ENCODE measurements around the gene MRPL24. TPM values are rescaled to one million over a fixed set of nuclear protein-coding genes. Genes with fewer than 3 reads are reported as not detected.
A peak's percentile ranks its signal among the peaks of the same experiment; 100 is the strongest.

MRPL24 gene
- total RNA-seq, 1 experiment from 2014 or later, result 70.0 TPM

DNA sequence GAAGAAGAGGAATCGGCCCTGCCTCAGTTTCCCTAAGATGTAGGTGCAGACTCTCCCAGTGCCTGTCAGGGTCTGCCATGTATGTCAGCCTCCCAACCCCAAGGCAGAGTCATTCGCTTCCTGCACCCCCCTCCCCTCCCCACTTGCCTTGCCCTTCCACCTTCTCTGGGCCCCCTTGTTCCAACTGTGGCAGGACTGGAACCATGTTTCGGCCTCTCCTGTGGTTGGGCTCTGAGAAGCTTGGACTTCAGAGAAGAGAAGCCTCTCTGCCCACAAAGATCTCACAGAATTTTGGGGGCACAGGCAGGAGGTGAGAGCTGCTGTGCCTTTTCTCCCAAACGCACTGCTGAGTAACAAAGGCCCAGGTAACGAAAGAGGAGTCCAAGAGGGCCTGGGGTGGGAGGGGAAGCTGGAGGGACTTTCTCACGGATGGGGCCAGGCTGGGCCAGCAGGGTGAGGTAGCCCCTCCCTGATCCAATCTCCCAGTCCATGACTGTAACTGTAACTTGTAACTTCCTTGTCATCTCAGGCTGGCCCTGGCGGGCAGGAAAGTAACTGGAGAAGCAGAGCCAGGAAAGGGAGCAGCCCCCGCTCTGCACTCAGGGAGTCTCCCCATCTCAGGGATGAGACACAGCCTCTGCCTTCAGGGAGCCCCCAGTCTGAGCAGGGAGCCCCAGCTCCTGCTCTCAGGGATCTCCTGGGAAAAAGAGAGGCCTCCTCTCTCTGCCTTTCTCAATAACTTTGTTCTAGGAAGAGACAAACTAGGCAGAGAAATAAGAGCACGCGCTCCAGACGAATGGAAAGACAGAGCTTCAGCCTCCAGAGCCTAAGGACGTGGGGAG, 46.8 kb downstream of the MRPL24 start:
- no peaks in the 10 kb centered on the region for H3K9me3 ChIP-seq (replicated peaks)
- H3K27ac ChIP-seq, result no peak overlapping the region
- DNase-seq (ENCODE audit: low read depth in 1 of 2, low spot score in 2 of 2), result no peak
- peaks cover 22% of the 10 kb centered on the region for H3K4me1 ChIP-seq (replicated peaks)
- H3K36me3 ChIP-seq, result no peaks in the 10 kb centered on the region
- H3K27me3 ChIP-seq (replicated peaks), result no peaks in the 10 kb centered on the region
- no peak overlapping the region for H3K4me3 ChIP-seq

DNA sequence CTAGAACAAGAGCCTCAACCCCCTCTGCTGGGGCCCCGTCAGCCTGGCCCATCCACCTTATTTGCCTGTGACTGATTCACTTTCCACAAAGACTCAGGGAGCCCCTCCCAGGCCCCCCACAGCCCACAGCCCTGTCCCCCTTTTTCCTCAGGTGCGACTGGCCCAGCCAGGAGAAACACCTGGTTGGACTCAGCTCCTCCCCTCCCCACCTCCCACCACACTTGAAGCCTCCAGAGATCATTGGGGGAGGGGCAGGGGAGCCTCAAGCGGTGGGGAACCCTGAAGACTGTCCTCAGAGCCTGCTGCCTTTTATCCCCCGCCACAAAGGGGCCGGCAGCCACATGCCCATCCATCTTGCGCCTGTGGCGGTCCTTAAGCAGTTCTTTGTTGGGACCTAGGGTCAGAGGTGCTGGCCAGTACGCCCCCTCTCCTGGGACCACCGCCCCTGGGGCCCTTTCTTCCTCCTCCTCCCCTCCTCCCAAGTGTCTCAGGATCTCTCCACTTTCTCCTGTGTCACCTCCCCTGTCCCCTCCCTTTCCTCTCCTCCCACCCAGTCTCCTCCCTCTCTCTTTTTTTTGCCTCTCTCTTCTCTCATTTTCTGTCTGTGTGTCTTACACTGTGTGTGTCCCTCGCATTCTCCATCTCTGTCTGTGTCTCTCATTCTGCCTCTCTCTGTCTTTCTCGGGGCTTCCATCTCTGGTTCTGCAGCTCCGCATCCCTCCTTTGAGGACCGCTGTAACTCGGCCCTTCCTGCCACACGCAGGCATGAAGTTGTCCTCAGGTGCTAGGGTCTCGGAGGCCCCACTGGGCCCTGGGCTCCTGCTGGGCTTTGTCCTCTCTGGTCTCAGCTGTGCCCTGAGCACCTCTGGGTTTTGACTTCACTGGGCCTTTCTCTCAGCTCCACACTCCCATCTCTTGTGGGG, 47.7 kb downstream of the MRPL24 start:
- H3K4me1 ChIP-seq (replicated peaks), result peaks cover 23% of the 10 kb centered on the region
- H3K27ac ChIP-seq, result no peak overlapping the region
- no peak overlapping the region for H3K4me3 ChIP-seq
- DNase-seq (ENCODE audit: low read depth in 1 of 2, low spot score in 2 of 2), result no peak
- no peaks in the 10 kb centered on the region for H3K36me3 ChIP-seq
- H3K27me3 ChIP-seq (replicated peaks), result no peaks in the 10 kb centered on the region
- no peaks in the 10 kb centered on the region for H3K9me3 ChIP-seq (replicated peaks)

DNA sequence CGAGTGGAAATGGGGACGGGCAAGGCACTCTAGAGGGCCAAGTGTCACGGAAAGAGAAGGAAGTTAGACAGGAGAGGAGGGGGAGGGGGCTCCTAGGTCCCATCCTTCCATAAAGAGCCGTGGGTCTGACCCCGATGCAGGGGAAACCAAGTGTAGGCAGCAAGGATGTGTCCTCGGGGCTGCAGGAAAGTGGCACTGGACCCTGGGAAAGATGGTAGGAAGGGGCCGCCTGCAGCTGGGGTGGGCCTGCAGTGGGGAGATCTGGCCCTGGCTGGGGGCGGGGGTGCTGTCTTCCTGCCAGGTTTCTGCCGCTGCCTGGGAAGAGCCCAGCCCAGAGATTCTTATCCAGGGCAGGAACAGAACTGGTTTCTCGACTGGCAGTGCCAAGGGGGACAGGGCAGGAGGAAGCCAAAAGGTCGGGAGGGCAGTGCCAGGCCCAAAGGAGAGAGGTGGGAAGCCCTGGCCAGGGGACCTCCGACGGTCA, 48.4 kb downstream of the MRPL24 start:
- Histone ChIP-seq H3K9me3 (replicated peaks) (no peaks in the 10 kb centered on the region), H3K4me3 (no peak overlapping the region), H3K36me3 (no peaks in the 10 kb centered on the region), H3K4me1 (replicated peaks) (peaks cover 23% of the 10 kb centered on the region), H3K27me3 (replicated peaks) (no peaks in the 10 kb centered on the region), H3K27ac (no peak overlapping the region)
- DNase-seq (ENCODE audit: low read depth in 1 of 2, low spot score in 2 of 2), result no peak

GRCh38 chr1:156691665-156692440, 49.0 kb downstream of the MRPL24 start:
- DNase-seq (ENCODE audit: low read depth in 1 of 2, low spot score in 2 of 2), result peak in 1 of 2 experiments; percentile 44
- Histone ChIP-seq H3K27me3 (replicated peaks) (no peaks in the 10 kb centered on the region), H3K27ac (no peak overlapping the region), H3K4me1 (replicated peaks) (peaks cover 23% of the 10 kb centered on the region), H3K9me3 (replicated peaks) (no peaks in the 10 kb centered on the region), H3K36me3 (no peaks in the 10 kb centered on the region), H3K4me3 (no peak overlapping the region)

GRCh38 chr1:156691191-156691590, 49.7 kb downstream of the MRPL24 start:
- no peak for DNase-seq (ENCODE audit: low read depth in 1 of 2, low spot score in 2 of 2)
- Histone ChIP-seq H3K9me3 (replicated peaks) (no peaks in the 10 kb centered on the region), H3K27ac (no peak overlapping the region), H3K4me3 (no peak overlapping the region), H3K4me1 (replicated peaks) (peaks cover 26% of the 10 kb centered on the region), H3K27me3 (replicated peaks) (no peaks in the 10 kb centered on the region), H3K36me3 (no peaks in the 10 kb centered on the region)

DNA sequence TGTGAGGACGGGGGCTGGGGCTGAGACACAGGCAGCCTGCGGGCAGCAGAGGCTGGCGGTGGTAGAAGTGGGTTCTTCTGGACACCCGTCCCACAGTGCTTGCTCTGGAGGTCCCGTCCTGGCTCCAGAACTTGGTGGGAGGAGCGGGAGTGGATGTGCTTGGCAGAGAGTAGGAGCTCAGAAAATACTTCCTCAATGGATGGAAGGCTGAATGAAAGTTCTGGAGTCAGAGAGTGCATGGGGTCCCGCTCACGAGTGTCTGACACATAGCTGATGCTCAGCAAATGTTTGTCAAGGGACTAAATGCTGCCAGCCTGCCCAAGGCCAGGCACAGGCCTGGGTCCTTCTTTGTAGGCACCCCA, 50.2 kb downstream of the MRPL24 start:
- Histone ChIP-seq H3K27ac (no peak overlapping the region), H3K4me1 (replicated peaks) (peaks cover 26% of the 10 kb centered on the region), H3K9me3 (replicated peaks) (no peaks in the 10 kb centered on the region), H3K27me3 (replicated peaks) (no peaks in the 10 kb centered on the region), H3K36me3 (no peaks in the 10 kb centered on the region), H3K4me3 (no peak overlapping the region)
- DNase-seq (ENCODE audit: low read depth in 1 of 2, low spot score in 2 of 2), result no peak

- peak in 1 of 2 experiments; percentile 66 for DNase-seq (ENCODE audit: low read depth in 1 of 2, low spot score in 2 of 2)
- Histone ChIP-seq H3K27ac (no peak overlapping the region), H3K4me3 (no peak overlapping the region; the same call in 1 of the 2 replicates), H3K36me3 (no peaks in the 10 kb centered on the region), H3K27me3 (replicated peaks) (no peaks in the 10 kb centered on the region), H3K9me3 (replicated peaks) (no peaks in the 10 kb centered on the region), H3K4me1 (replicated peaks) (peaks cover 26% of the 10 kb centered on the region)
Observed at GRCh38 chr1:156689953-156690674, 50.8 kb downstream of the MRPL24 start.

DNA sequence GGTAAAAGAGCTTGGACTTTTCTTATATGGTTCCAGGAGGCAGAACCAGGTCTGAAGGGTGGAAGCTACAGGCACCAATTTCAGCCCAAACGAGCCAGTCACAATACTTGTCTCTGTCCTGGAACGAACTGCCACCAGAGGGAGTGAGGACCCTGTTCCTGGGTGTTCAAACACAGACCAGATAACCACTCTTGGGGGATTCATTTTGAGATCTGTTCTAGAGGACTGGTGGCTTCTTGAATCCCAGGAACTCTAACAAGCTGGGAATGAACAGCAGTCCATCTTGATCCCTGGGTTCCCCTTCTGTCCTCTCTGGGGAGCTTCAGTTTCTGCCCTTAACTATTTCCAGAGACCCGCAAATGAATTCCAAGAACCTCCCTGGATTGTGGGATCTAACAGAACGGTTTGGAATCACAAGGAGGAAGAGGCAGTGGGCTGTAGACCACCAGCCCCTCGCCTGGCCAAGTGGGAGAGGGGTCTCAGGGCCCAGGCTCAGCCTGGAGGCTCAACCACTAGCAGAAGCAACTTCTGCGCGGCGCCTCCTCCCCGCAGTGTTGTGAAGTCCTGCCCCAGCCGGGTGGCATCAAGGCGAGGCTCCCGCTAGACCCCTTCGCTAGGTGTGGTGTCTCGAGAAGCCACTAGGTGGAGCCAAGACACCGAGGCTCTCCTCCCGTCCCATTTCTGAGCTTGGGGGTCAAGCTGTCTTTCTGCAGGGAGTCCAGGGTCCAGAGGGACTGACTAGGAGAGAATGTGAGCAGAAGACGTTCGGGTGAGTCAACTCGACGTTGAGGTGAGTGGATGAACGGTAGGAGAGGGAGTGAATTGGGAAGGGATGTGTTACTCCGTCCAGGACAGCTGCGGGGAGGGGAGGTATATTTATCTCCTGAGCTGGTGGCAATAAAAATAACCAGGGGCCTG, 51.6 kb downstream of the MRPL24 start:
- peak overlapping the region; percentile 12 for H3K4me3 ChIP-seq
- DNase-seq (ENCODE audit: low read depth in 1 of 2, low spot score in 2 of 2), result peak; percentile 90 to 91
- H3K9me3 ChIP-seq (replicated peaks), result no peaks in the 10 kb centered on the region
- no peaks in the 10 kb centered on the region for H3K36me3 ChIP-seq
- H3K27me3 ChIP-seq (replicated peaks), result no peaks in the 10 kb centered on the region
- H3K27ac ChIP-seq, result no peak overlapping the region
- H3K4me1 ChIP-seq (replicated peaks), result peaks cover 26% of the 10 kb centered on the region

Other genes starting within 250 kb of the MRPL24 start
- 7.0 and 9.8 TPM in 2 replicates for gene MEF2D, start 240.3 kb downstream of the MRPL24 start, total RNA-seq (2014; rRNA removed; shearing (Covaris generic))
- gene IQGAP3, start 168.5 kb downstream of the MRPL24 start, total RNA-seq (2014; rRNA removed; shearing (Covaris generic)), result 38.3 and 64.1 TPM in 2 replicates
- gene TTC24, start 161.4 kb downstream of the MRPL24 start, total RNA-seq (2014; rRNA removed; shearing (Covaris generic)), result not detected in 2 replicates
- 67.9 and 70.6 TPM in 2 replicates for gene NAXE, start 149.3 kb downstream of the MRPL24 start, total RNA-seq (2014; rRNA removed; shearing (Covaris generic))
- 10.0 and 18.4 TPM in 2 replicates for gene GPATCH4, start 139.6 kb downstream of the MRPL24 start, total RNA-seq (2014; rRNA removed; shearing (Covaris generic))
- gene HAPLN2, start 121.7 kb downstream of the MRPL24 start, total RNA-seq (2014; rRNA removed; shearing (Covaris generic)), result not detected in 2 replicates
- gene BCAN, start 99.0 kb downstream of the MRPL24 start, total RNA-seq (2014; rRNA removed; shearing (Covaris generic)), result not detected in 2 replicates
- gene NES, start 63.7 kb downstream of the MRPL24 start, total RNA-seq (2014; rRNA removed; shearing (Covaris generic)), result 149 and 169 TPM in 2 replicates
- 2.8 and 6.7 TPM in 2 replicates for gene CRABP2, start 35.5 kb downstream of the MRPL24 start, total RNA-seq (2014; rRNA removed; shearing (Covaris generic))
- gene METTL25B, start 12.6 kb downstream of the MRPL24 start, total RNA-seq (2014; rRNA removed; shearing (Covaris generic)), result 6.4 and 6.5 TPM in 2 replicates
- 13.8 and 21.5 TPM in 2 replicates for gene ISG20L2, start 12.3 kb downstream of the MRPL24 start, total RNA-seq (2014; rRNA removed; shearing (Covaris generic))
- gene HDGF, start 10.6 kb upstream of the MRPL24 start, total RNA-seq (2014; rRNA removed; shearing (Covaris generic)), result 324 and 387 TPM in 2 replicates
- gene PRCC, start 26.4 kb upstream of the MRPL24 start, total RNA-seq (2014; rRNA removed; shearing (Covaris generic)), result 36.9 and 37.3 TPM in 2 replicates
- gene SH2D2A, start 75.8 kb upstream of the MRPL24 start, total RNA-seq (2014; rRNA removed; shearing (Covaris generic)), result not detected in 2 replicates
- gene INSRR, start 118.0 kb upstream of the MRPL24 start, total RNA-seq (2014; rRNA removed; shearing (Covaris generic)), result not detected in 2 replicates
- not detected in 2 replicates for gene NTRK1, start 119.8 kb upstream of the MRPL24 start, total RNA-seq (2014; rRNA removed; shearing (Covaris generic))
- 0.53 and 1.0 TPM in 2 replicates for gene PEAR1, start 152.6 kb upstream of the MRPL24 start, total RNA-seq (2014; rRNA removed; shearing (Covaris generic))
- not detected in 2 replicates for gene LRRC71, start 179.5 kb upstream of the MRPL24 start, total RNA-seq (2014; rRNA removed; shearing (Covaris generic))

Data from SJSA1 (cell line).